ENCODE results near the gene ATP7A. TPM values are rescaled to one million over a fixed set of nuclear protein-coding genes. Genes with fewer than 3 reads are reported as not detected.

Gene ATP7A
- polyA plus RNA-seq, 1 of the 3 experiments (the other 2 are of a cell fraction), result 1.7 TPM

- Histone ChIP-seq H2AFZ (ENCODE audit: low read depth) (peak within 1 kb of the TSS; percentile 96), H3K4me2 (peak within 1 kb of the TSS; percentile 83), H4K20me1 (ENCODE audit: insufficient read depth) (no peaks in the 10 kb centered on the region), H3K9me2 (no peaks in the 10 kb centered on the region), H3K9ac (peak within 1 kb of the TSS; percentile 95), H3K27me3 (ENCODE audit: insufficient read depth) (no peaks in the 10 kb centered on the region), H3K4me3 (ENCODE audit: low read depth in 2 of 2, low read length in 1 of 2) (peak within 1 kb of the TSS; percentile 71 to 86), H3K79me2 (ENCODE audit: insufficient read depth) (peaks cover 54% of the 10 kb centered on the region), H3K27ac (ENCODE audit: low read depth in 2 of 2, low read length in 1 of 2) (peak within 1 kb of the TSS; percentile 82 to 97), H3K4me1 (ENCODE audit: control insufficient read depth in 1 of 2, insufficient read depth in 2 of 2, low read depth in 1 of 2, low read length in 1 of 2) (no peaks in the 10 kb centered on the region; a peak in 1 of 4 replicates), H3F3A (replicated peaks; ENCODE audit: insufficient read depth) (peaks cover 26% of the 10 kb centered on the region), H3K36me3 (replicated peaks in 1 of 2; ENCODE audit: control insufficient read depth in 1 of 2, insufficient read depth in 2 of 2, low read length in 1 of 2) (no peaks in the 10 kb centered on the region), H3K9me3 (no peaks in the 10 kb centered on the region)
- CTCF ChIA-PET, result interaction anchor here (0.8 to 0.9 kb wide), 3 partner anchors 15 to 16 kb away, joined by 3 read pairs; partner anchors contain the start of gene ATP7A
- 2% methylated on average over 46 of the region's 49 CpGs for WGBS (ENCODE audit: low lambda C conversion rate)
- peak; percentile 86 for DNase-seq
- POLR2A ChIA-PET, result no interaction called here
- TF ChIP-seq SMC3 (IDR thresholded peaks at IDR 0.05; ENCODE audit: low read depth, low read length) (0 out of 2 replicates have a peak, but pooled peaks have one; percentile 9), USF2 (IDR thresholded peaks at IDR 0.05; ENCODE audit: borderline replicate concordance, low read depth, low read length) (no peak), TCF12 (IDR thresholded peaks at IDR 0.05) (no peak), RFX5 (IDR thresholded peaks at IDR 0.05; ENCODE audit: low read length) (peak; percentile 94), YY1 (IDR thresholded peaks at IDR 0.05; ENCODE audit: low read depth) (peak; percentile 15; the same call in 1 of the 2 replicates), ELF1 (IDR thresholded peaks at IDR 0.05) (no peak), PBX3 (IDR thresholded peaks at IDR 0.05) (peak; percentile 3; the same call in 1 of the 2 replicates), FOSL2 (IDR thresholded peaks at IDR 0.05; ENCODE audit: borderline replicate concordance, low read depth) (no peak), TAF1 (IDR thresholded peaks at IDR 0.05; ENCODE audit: borderline replicate concordance, low read depth, low read length) (peak; percentile 67), FOXJ3 (CRISPR knock-in tag; IDR thresholded peaks at IDR 0.05) (no peak), GATA2 (CRISPR knock-in tag; IDR thresholded peaks at IDR 0.05) (no peak), POLR2AphosphoS5 (IDR thresholded peaks at IDR 0.05; ENCODE audit: low read depth, low read length) (peak; percentile 84), RCOR1 (IDR thresholded peaks at IDR 0.05; ENCODE audit: low read length) (peak; percentile 28), MAX (IDR thresholded peaks at IDR 0.05; ENCODE audit: low read depth) (no peak), MXI1 (IDR thresholded peaks at IDR 0.05; ENCODE audit: low read depth, low read length) (peak; percentile 64), NRF1 (IDR thresholded peaks at IDR 0.05; ENCODE audit: low read depth, low read length) (peak; percentile 43; the same call in 1 of the 2 replicates), EP300 (IDR thresholded peaks at IDR 0.05; ENCODE audit: borderline replicate concordance in 1 of 2, low read depth in 1 of 2, low read length in 1 of 2) (no peak), TEAD4 (IDR thresholded peaks at IDR 0.05; ENCODE audit: borderline replicate concordance, insufficient read depth) (no peak), EZH2phosphoT487 (IDR thresholded peaks at IDR 0.05; ENCODE audit: borderline replicate concordance, low read depth) (no peak)
- TF ChIP-seq, protein P1, sequence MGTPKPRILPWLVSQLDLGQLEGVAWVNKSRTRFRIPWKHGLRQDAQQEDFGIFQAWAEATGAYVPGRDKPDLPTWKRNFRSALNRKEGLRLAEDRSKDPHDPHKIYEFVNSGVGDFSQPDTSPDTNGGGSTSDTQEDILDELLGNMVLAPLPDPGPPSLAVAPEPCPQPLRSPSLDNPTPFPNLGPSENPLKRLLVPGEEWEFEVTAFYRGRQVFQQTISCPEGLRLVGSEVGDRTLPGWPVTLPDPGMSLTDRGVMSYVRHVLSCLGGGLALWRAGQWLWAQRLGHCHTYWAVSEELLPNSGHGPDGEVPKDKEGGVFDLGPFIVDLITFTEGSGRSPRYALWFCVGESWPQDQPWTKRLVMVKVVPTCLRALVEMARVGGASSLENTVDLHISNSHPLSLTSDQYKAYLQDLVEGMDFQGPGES (IDR thresholded peaks at IDR 0.05; ENCODE audit: low read depth, low read length), result peak; percentile 56; the same call in 1 of the 2 replicates
- TF ChIP-seq, protein P2, sequence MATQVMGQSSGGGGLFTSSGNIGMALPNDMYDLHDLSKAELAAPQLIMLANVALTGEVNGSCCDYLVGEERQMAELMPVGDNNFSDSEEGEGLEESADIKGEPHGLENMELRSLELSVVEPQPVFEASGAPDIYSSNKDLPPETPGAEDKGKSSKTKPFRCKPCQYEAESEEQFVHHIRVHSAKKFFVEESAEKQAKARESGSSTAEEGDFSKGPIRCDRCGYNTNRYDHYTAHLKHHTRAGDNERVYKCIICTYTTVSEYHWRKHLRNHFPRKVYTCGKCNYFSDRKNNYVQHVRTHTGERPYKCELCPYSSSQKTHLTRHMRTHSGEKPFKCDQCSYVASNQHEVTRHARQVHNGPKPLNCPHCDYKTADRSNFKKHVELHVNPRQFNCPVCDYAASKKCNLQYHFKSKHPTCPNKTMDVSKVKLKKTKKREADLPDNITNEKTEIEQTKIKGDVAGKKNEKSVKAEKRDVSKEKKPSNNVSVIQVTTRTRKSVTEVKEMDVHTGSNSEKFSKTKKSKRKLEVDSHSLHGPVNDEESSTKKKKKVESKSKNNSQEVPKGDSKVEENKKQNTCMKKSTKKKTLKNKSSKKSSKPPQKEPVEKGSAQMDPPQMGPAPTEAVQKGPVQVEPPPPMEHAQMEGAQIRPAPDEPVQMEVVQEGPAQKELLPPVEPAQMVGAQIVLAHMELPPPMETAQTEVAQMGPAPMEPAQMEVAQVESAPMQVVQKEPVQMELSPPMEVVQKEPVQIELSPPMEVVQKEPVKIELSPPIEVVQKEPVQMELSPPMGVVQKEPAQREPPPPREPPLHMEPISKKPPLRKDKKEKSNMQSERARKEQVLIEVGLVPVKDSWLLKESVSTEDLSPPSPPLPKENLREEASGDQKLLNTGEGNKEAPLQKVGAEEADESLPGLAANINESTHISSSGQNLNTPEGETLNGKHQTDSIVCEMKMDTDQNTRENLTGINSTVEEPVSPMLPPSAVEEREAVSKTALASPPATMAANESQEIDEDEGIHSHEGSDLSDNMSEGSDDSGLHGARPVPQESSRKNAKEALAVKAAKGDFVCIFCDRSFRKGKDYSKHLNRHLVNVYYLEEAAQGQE (IDR thresholded peaks at IDR 0.05; ENCODE audit: low read depth, low read length), result no peak
- TF ChIP-seq, protein P3, sequence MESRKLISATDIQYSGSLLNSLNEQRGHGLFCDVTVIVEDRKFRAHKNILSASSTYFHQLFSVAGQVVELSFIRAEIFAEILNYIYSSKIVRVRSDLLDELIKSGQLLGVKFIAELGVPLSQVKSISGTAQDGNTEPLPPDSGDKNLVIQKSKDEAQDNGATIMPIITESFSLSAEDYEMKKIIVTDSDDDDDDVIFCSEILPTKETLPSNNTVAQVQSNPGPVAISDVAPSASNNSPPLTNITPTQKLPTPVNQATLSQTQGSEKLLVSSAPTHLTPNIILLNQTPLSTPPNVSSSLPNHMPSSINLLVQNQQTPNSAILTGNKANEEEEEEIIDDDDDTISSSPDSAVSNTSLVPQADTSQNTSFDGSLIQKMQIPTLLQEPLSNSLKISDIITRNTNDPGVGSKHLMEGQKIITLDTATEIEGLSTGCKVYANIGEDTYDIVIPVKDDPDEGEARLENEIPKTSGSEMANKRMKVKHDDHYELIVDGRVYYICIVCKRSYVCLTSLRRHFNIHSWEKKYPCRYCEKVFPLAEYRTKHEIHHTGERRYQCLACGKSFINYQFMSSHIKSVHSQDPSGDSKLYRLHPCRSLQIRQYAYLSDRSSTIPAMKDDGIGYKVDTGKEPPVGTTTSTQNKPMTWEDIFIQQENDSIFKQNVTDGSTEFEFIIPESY (IDR thresholded peaks at IDR 0.05; ENCODE audit: borderline replicate concordance, low read depth), result peak; percentile 20; the same call in 1 of the 2 replicates
These were observed 15.3 kb upstream of the ATP7A start, which contains the start of gene MAGT1 for GRCh38 chrX:77894921-77895886. Gene MAGT1, minus strand, starts transcription at chrX:77895435. Its CDS starts 25 bp downstream, at chrX:77895410.
